Measurements from ENCODE around the gene NSD1.
A peak's percentile ranks its signal among the peaks of the same experiment; 100 is the strongest.

DNA sequence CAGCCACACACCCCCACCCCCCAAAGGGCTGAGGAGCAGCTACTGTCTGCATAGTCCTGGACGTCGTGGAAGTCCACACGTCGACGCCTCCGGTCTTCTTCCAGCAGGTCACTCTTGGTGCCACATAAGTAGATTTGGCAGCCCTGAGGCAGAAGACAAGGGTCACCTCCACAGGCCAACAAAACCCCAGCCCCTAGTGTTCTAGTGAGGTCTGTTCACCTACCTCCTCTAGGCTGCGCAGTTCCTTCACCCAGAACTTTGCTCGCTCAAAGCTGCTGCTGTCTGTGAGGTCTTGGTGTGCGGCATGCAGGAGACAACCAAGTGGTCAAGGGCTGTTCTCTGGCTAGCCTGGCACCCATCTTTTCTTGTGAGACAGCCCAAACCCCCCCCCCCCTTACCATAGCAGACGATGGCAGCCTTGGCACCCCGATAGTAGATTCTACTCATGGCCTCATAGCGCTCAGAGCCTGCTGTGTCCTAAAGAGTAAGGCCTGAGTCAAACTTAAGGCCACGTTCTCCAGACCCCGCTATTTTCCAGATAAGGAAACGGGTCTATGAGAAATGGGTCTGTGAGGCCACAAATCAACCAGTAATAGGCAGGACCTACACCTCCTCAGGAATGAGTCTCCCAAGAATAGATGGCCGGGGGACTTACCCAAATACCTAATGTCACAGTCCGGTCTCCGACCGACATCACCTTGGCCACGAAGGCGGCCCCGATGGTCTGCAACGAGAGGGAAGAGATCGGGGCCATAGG lies 169.0 kb downstream of the NSD1 start:
- TF ChIP-seq, protein P1, sequence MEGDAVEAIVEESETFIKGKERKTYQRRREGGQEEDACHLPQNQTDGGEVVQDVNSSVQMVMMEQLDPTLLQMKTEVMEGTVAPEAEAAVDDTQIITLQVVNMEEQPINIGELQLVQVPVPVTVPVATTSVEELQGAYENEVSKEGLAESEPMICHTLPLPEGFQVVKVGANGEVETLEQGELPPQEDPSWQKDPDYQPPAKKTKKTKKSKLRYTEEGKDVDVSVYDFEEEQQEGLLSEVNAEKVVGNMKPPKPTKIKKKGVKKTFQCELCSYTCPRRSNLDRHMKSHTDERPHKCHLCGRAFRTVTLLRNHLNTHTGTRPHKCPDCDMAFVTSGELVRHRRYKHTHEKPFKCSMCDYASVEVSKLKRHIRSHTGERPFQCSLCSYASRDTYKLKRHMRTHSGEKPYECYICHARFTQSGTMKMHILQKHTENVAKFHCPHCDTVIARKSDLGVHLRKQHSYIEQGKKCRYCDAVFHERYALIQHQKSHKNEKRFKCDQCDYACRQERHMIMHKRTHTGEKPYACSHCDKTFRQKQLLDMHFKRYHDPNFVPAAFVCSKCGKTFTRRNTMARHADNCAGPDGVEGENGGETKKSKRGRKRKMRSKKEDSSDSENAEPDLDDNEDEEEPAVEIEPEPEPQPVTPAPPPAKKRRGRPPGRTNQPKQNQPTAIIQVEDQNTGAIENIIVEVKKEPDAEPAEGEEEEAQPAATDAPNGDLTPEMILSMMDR (IDR thresholded peaks at IDR 0.05): peak in 1 of 3 donors; percentile 19
- TF ChIP-seq POLR2A (IDR thresholded peaks at IDR 0.05) (no peak), POLR2AphosphoS5 (IDR thresholded peaks at IDR 0.05) (no peak)
